ENCODE data around the gene COMMD6. TPM values are rescaled to one million over a fixed set of nuclear protein-coding genes. Genes with fewer than 3 reads are reported as not detected.
A peak's percentile ranks its signal among the peaks of the same experiment; 100 is the strongest.

Gene COMMD6
- total RNA-seq, 1 donor from 2014 or later = 123 TPM

GRCh38 chr13:75485286-75486062 is 52.2 kb downstream of the COMMD6 start:
- H3K4me3 Mint-ChIP-seq = no peak overlapping the region
- Histone ChIP-seq H3K4me3 (no peak overlapping the region), H3K4me1 (peaks cover 4% of the 10 kb centered on the region), H3K27me3 (peaks cover 8% of the 10 kb centered on the region), H3K79me2 (ENCODE audit: low read depth) (no peaks in the 10 kb centered on the region), H3K9ac (no peak overlapping the region), H4K20me1 (ENCODE audit: low read depth) (peaks cover under 1% of the 10 kb centered on the region), H3K9me3 (ENCODE audit: low read depth) (no peaks in the 10 kb centered on the region), H2AFZ (replicated peaks) (no peak overlapping the region), H3K4me2 (no peak overlapping the region), H3K27ac (no peak overlapping the region), H3F3A (ENCODE audit: low read depth) (peaks cover 17% of the 10 kb centered on the region), H3K36me3 (no peaks in the 10 kb centered on the region)
- H3K27me3 Mint-ChIP-seq (ENCODE audit: insufficient read depth, low read depth) = peaks cover 3% of the 10 kb centered on the region
- no peaks in the 10 kb centered on the region for H3K9me3 Mint-ChIP-seq
- no peak for DNase-seq (ENCODE audit: low spot score)
- no peak overlapping the region for H3K27ac Mint-ChIP-seq
- H3K36me3 Mint-ChIP-seq = no peaks in the 10 kb centered on the region
- H3K4me1 Mint-ChIP-seq = peaks cover 14% of the 10 kb centered on the region
- TF ChIP-seq CTCF (IDR thresholded peaks at IDR 0.05) = no peak
- TF ChIP-seq EZH2phosphoT487 (IDR thresholded peaks at IDR 0.05) = no peak
- no peak for TF ChIP-seq EZH2 (IDR thresholded peaks at IDR 0.05)

- Mint-ChIP-seq H3K4me1 (peaks cover 22% of the 10 kb centered on the region), H3K27me3 (ENCODE audit: insufficient read depth, low read depth) (peaks cover 3% of the 10 kb centered on the region), H3K27ac (peak overlapping the region; percentile 86), H3K9me3 (no peaks in the 10 kb centered on the region), H3K4me3 (peak overlapping the region; percentile 97), H3K36me3 (no peaks in the 10 kb centered on the region)
- TF ChIP-seq CTCF (IDR thresholded peaks at IDR 0.05) (no peak), EZH2 (IDR thresholded peaks at IDR 0.05) (no peak), EZH2phosphoT487 (IDR thresholded peaks at IDR 0.05) (no peak)
- DNase-seq (ENCODE audit: low spot score) = no peak
- Histone ChIP-seq H3K27me3 (peaks cover 20% of the 10 kb centered on the region), H3K27ac (peak overlapping the region; percentile 40), H3K4me1 (peaks cover 9% of the 10 kb centered on the region), H3F3A (ENCODE audit: low read depth) (peaks cover 17% of the 10 kb centered on the region), H3K9ac (no peak overlapping the region), H4K20me1 (ENCODE audit: low read depth) (peaks cover 6% of the 10 kb centered on the region), H3K79me2 (ENCODE audit: low read depth) (peaks cover 21% of the 10 kb centered on the region), H2AFZ (replicated peaks) (peak overlapping the region; percentile 86), H3K9me3 (ENCODE audit: low read depth) (no peaks in the 10 kb centered on the region), H3K4me3 (peak overlapping the region; percentile 72), H3K4me2 (peak overlapping the region; percentile 82), H3K36me3 (no peaks in the 10 kb centered on the region)
Observed at GRCh38 chr13:75482820-75483079, 54.9 kb downstream of the COMMD6 start.

- H3K4me2 ChIP-seq = peak within 1 kb of the TSS; percentile 82
Observed at GRCh38 chr13:75482070-75482819, 55.4 kb downstream of the COMMD6 start, which contains the start of gene TBC1D4. TSS of gene TBC1D4 (minus strand) at chr13:75482169. CDS start at chr13:75481767, 402 bp downstream.

More at GRCh38 chr13:75482070-75482819, 55.4 kb downstream of the COMMD6 start, which contains the start of gene TBC1D4:
- H3K9me3 ChIP-seq (ENCODE audit: low read depth) = no peaks in the 10 kb centered on the region
- H3F3A ChIP-seq (ENCODE audit: low read depth) = peaks cover 17% of the 10 kb centered on the region
- peak within 1 kb of the TSS; percentile 86 for H2AFZ ChIP-seq (replicated peaks)
- Mint-ChIP-seq H3K36me3 (no peaks in the 10 kb centered on the region), H3K27ac (peak within 1 kb of the TSS; percentile 86), H3K27me3 (ENCODE audit: insufficient read depth, low read depth) (peaks cover 3% of the 10 kb centered on the region), H3K4me3 (peak within 1 kb of the TSS; percentile 97), H3K9me3 (no peaks in the 10 kb centered on the region), H3K4me1 (peaks cover 24% of the 10 kb centered on the region)
- H3K79me2 ChIP-seq (ENCODE audit: low read depth) = peaks cover 23% of the 10 kb centered on the region
- peak within 1 kb of the TSS; percentile 40 for H3K27ac ChIP-seq
- H3K4me3 ChIP-seq = peak within 1 kb of the TSS; percentile 72
- H3K27me3 ChIP-seq = peaks cover 20% of the 10 kb centered on the region
- no peaks in the 10 kb centered on the region for H3K36me3 ChIP-seq
- TF ChIP-seq EZH2phosphoT487 (IDR thresholded peaks at IDR 0.05) (no peak), CTCF (IDR thresholded peaks at IDR 0.05) (peak; percentile 93), EZH2 (IDR thresholded peaks at IDR 0.05) (peak; percentile 40)
- no peak within 1 kb of the TSS for H3K9ac ChIP-seq
- peak; percentile 97 for DNase-seq (ENCODE audit: low spot score)
- H3K4me1 ChIP-seq = peaks cover 9% of the 10 kb centered on the region
- H4K20me1 ChIP-seq (ENCODE audit: low read depth) = peaks cover 6% of the 10 kb centered on the region

Data from neural progenitor cell (in vitro differentiated cells).